HUDEP-2 (cell line): ENCODE data around the gene DUSP16.

Source experiments
- DNase-seq, 76 experiments: peaks; one replicate each; lab custom pipeline; 2025; ENCODE audit not compliant: unreplicated experiment in 76 of 76; lab: John Stamatoyannopoulos, UW

Gene DUSP16

GRCh38 chr12:12550277-12550676, 12.4 kb downstream of the DUSP16 start:
- DNase-seq: no peak

GRCh38 chr12:12549426-12549825, 13.2 kb downstream of the DUSP16 start:
- DNase-seq: no peak

GRCh38 chr12:12548713-12549112, 13.9 kb downstream of the DUSP16 start:
- DNase-seq: no peak

GRCh38 chr12:12546314-12546772, 16.3 kb downstream of the DUSP16 start:
- DNase-seq: no peak

- DNase-seq: no peak
Observed at GRCh38 chr12:12543959-12544358, 18.7 kb downstream of the DUSP16 start.

GRCh38 chr12:12542964-12543363, 19.7 kb downstream of the DUSP16 start:
- DNase-seq: no peak

- no peak for DNase-seq
Observed at GRCh38 chr12:12542286-12542685, 20.4 kb downstream of the DUSP16 start.

GRCh38 chr12:12541782-12542181, 20.9 kb downstream of the DUSP16 start:
- DNase-seq: no peak

DNA sequence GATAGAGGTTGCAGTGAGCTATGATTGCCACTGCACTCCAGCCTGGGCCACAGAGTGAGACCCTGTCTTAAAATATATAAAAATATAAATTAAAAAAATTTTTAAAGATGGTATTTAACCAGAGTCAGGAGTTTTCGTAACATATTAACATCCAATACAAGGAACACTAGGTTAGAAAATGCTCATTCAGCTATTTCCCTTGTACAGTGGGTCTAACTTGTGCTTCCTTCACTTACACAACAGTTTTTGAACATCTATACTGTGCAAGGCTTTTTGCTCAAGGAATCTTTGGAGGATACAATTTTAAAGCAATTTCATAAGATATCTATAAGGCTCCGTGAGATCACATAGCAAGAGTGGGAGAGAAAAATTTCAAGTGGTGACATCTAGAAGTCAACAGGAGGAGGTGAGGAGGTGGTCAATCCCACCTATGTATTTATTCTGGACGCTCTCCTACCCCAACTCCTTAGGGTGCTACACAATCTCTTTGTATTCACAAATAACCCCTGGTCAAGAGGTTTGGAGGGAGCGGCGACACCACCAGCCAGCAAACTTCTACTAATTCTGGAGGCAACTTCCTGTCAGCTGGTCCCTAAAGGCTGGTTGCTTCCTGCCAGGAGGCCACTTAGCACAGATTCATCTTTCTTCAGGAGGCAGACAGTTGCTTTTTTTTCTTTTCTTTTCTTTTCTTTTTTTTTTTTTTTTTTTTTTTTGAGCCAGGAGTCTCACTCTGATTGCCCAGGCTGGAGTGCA, 22.2 kb downstream of the DUSP16 start:
- DNase-seq: no peak

DNA sequence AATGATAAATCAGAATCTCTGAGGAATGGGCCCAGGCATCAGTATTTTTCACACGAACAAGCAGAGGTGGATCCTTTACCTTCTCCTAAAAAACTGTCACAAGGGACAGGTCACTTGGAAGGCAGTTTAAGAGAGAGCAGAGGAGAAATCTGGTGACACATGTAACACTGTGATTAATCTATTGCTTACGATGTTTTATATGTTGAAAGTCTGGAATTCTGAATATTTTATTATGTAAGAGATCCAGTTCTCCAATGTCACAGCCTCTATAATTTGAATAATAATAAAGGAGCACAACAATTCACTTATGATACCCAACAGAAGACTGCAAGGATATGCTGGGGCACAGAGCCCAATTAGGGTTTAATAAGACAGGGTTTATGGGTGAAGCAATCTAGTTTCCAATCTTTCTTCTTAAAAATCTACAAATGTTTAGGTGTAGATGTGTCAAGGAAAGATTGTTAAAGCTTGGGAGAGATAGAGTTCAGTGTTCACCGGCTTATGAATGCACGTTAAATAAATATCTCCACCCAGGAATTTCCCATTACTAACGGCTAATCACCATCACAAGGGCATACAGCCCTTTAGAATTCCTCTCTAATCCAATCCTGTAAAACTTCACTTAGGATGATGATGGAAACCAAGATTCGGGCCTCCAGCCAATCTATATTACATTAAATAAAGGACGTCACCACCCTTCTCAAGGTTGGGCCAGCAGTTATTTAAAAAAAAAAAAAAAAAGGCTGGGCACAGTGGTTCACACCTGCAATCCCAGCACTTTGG, 23.4 kb downstream of the DUSP16 start:
- DNase-seq: no peak

DNA sequence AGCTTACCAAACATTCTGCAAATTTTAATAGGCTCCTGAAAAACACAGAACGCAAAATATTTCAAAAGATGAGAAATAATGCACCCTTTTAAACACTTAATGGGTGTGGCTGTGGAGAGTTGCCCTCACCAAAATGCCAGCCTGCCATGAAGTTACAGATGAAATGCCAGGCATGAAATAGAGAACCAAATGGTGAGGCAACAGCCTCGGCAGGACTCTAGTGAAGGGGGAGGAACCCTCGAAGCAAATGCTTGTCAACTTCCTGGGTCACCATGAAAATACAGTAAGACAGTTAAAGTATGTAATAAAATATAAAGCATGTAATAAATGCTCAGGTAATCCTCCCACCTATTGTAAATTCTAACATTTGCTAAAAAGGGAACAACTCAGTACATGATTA, 24.1 kb downstream of the DUSP16 start:
- DNase-seq: no peak

DNA sequence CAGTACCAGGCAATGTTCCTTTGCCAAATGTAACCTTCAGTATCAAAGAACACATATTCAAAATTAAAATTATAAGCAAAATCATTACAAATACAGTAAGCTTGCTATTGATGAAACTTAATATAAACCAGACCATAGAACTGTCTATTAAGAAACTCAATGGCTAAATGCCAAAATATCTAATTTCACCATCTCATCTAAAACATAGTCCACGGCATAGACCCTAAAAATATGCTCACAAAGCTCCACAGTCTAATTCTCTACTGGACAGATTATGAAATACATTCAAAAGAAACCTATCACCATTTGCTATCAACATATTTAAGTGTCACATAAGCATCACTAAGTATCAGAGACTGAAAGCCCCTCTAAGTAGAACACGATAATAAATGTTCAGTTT, 25.2 kb downstream of the DUSP16 start:
- DNase-seq: no peak

- no peak for DNase-seq
Observed at GRCh38 chr12:12534975-12535374, 27.7 kb downstream of the DUSP16 start.

DNA sequence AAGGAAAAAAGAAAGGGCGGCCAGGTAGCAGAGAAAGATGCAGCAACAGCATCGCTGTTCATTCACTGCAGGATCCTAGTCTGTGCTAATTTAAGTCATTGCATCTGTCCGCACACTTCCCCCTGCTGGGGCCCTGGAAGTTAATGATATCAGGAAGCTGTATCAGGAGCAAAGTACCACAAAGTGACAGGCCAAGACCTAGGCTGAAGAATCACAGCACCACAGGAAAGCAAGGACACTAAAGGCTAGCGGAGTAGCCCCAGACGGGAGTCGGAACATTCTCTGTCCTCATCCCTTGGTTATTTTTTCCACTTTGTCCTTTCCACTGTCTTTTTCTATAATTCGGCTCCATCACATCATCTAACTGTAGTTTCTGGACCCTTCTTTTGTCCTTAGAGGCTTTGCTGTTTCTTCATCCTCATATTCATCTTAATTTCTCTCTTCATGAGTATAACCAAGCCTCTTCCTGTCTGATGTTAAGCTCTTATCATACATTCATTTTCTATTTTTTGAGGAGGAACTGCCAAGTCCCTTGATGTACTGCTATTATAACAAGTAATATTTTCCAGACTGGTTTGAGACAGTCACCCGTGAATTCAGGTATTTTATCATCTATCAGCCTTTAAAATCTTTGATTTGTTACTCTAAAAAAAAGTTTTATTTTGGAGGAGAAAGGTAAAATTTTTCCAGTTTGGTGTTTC, 28.3 kb downstream of the DUSP16 start:
- DNase-seq: no peak

- DNase-seq: no peak
Observed at GRCh38 chr12:12533238-12533829, 29.3 kb downstream of the DUSP16 start.

- no peak for DNase-seq
Observed at GRCh38 chr12:12531194-12531593, 31.5 kb downstream of the DUSP16 start.

DNA sequence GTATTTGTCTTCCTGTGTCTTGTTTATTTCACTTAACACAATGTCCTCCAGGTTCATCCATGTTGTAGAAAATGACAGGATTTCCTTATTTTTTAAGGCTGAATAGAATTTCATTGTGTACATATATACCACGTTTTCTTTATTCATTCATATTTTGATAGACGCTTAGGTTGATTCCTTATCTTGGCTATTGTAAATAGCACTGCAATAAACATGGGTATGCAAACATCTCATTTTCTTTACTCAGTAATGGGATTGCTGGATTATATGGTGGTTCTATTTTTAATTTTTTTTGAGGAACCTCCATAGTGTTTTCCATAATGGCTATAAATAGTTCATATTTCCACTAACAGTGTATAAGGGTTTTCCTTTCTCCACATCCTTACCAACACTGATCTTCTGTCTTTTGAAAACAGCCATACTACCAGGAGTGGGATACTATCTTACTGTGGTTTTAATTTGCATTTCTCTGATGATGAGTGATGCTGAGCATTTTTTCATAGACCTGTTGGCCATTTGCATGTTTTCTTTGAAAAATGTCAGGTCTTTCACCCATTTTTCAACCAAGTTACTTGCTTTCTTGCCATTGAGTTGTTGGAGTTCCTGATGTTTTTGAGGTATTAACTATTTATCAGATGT, 32.8 kb downstream of the DUSP16 start:
- no peak for DNase-seq

GRCh38 chr12:12528361-12529270, 34.0 kb downstream of the DUSP16 start:
- no peak for DNase-seq

DNA sequence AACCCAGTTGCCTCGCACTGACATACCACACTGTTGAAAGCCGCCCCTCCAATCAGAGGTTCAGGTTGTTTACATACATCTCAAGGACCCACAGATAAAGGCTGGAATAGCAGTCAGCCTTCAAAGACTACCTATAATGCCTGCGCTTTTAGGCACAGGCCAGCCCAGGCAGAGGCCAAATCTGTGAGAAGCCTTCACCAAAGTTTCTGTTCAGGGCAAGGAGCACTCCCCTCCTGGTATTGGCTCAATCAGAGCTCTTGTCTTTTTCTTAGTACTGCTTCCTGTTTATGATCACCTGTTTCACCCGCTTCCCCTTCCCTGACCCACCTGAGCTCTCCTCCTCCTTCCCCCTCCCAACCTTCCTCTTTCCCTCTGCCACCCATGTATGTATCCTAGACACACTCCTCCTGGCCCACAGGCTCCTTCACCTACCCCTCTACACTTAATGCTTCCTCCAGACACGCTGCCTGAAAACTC, 34.8 kb downstream of the DUSP16 start:
- DNase-seq: no peak
